Femur (tissue), 1 donor: ENCODE measurements around the gene MTO1.
"Not testable (repeated sequence)": the region's sequence is repeated elsewhere in the genome, so short reads cannot be mapped to it uniquely, and the experiment has no call there.

Experiments
- DNase-seq: peaks from one replicate; pipeline ENCODE4 v3.0.0-alpha.2; 2017

The MTO1 gene

GRCh38 chr6:73532293-73532692 lies 70.8 kb downstream of the MTO1 start:
- DNase-seq = no peak

GRCh38 chr6:73534628-73535027 lies 73.1 kb downstream of the MTO1 start:
- DNase-seq = no peak

- no peak for DNase-seq
Measured at GRCh38 chr6:73537677-73538076, 76.1 kb downstream of the MTO1 start.

- no peak for DNase-seq
Measured at GRCh38 chr6:73538116-73538779, 76.7 kb downstream of the MTO1 start.

- not testable (repeated sequence) for DNase-seq
Measured at GRCh38 chr6:73542481-73542880, 80.9 kb downstream of the MTO1 start.

- DNase-seq = no peak
Measured at GRCh38 chr6:73542891-73543290, 81.4 kb downstream of the MTO1 start.

- DNase-seq = no peak
Measured at GRCh38 chr6:73547036-73547435, 85.5 kb downstream of the MTO1 start.

GRCh38 chr6:73548458-73549446 lies 87.2 kb downstream of the MTO1 start:
- no peak for DNase-seq

- DNase-seq = not testable (repeated sequence)
Measured at GRCh38 chr6:73551115-73551514, 89.6 kb downstream of the MTO1 start.

GRCh38 chr6:73555380-73555949 lies 93.9 kb downstream of the MTO1 start:
- DNase-seq = not testable (repeated sequence)

- DNase-seq = no peak
Measured at GRCh38 chr6:73556836-73557235, 95.3 kb downstream of the MTO1 start.
